ENCODE measurements around the gene TMEM86B.

DNA sequence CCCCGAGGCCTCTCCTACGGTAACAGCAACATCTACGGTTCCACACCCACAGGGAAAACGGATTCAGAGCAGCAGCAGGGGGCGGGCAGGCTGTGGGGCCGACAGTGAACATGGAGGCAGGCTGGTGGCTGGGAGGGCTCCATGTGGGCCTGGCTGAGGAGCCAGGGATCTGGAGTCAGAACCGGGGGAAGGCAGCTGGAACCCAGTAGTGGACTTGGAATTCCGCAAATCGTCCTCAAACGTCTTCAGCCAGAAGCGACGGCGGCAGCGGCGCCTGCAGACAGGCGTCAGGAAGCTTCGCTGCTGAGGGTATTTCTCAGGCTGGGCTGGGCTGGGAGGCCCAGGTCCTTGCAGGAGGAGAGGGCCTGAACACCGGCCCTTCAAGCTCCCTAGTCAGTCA lies 1.8 kb downstream of the TMEM86B start:
- TF ChIP-seq EZH2 (IDR thresholded peaks at IDR 0.05; ENCODE audit: low read depth, unreplicated experiment): no peak
- TF ChIP-seq, protein P1, sequence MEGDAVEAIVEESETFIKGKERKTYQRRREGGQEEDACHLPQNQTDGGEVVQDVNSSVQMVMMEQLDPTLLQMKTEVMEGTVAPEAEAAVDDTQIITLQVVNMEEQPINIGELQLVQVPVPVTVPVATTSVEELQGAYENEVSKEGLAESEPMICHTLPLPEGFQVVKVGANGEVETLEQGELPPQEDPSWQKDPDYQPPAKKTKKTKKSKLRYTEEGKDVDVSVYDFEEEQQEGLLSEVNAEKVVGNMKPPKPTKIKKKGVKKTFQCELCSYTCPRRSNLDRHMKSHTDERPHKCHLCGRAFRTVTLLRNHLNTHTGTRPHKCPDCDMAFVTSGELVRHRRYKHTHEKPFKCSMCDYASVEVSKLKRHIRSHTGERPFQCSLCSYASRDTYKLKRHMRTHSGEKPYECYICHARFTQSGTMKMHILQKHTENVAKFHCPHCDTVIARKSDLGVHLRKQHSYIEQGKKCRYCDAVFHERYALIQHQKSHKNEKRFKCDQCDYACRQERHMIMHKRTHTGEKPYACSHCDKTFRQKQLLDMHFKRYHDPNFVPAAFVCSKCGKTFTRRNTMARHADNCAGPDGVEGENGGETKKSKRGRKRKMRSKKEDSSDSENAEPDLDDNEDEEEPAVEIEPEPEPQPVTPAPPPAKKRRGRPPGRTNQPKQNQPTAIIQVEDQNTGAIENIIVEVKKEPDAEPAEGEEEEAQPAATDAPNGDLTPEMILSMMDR (conservative IDR thresholded peaks at IDR 0.05; ENCODE audit: low read depth in 2 of 2): no peak
- TF ChIP-seq ZNF114 (CRISPR knock-in tag; IDR thresholded peaks at IDR 0.05): no peak
- TF ChIP-seq, protein P2, sequence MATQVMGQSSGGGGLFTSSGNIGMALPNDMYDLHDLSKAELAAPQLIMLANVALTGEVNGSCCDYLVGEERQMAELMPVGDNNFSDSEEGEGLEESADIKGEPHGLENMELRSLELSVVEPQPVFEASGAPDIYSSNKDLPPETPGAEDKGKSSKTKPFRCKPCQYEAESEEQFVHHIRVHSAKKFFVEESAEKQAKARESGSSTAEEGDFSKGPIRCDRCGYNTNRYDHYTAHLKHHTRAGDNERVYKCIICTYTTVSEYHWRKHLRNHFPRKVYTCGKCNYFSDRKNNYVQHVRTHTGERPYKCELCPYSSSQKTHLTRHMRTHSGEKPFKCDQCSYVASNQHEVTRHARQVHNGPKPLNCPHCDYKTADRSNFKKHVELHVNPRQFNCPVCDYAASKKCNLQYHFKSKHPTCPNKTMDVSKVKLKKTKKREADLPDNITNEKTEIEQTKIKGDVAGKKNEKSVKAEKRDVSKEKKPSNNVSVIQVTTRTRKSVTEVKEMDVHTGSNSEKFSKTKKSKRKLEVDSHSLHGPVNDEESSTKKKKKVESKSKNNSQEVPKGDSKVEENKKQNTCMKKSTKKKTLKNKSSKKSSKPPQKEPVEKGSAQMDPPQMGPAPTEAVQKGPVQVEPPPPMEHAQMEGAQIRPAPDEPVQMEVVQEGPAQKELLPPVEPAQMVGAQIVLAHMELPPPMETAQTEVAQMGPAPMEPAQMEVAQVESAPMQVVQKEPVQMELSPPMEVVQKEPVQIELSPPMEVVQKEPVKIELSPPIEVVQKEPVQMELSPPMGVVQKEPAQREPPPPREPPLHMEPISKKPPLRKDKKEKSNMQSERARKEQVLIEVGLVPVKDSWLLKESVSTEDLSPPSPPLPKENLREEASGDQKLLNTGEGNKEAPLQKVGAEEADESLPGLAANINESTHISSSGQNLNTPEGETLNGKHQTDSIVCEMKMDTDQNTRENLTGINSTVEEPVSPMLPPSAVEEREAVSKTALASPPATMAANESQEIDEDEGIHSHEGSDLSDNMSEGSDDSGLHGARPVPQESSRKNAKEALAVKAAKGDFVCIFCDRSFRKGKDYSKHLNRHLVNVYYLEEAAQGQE (IDR thresholded peaks at IDR 0.05; ENCODE audit: unreplicated experiment): no peak
- no peak for TF ChIP-seq POLR2AphosphoS5 (IDR thresholded peaks at IDR 0.05; ENCODE audit: low read depth)
- TF ChIP-seq EZH2phosphoT487 (IDR thresholded peaks at IDR 0.05; ENCODE audit: unreplicated experiment): no peak
- TF ChIP-seq JUNB (IDR thresholded peaks at IDR 0.05; ENCODE audit: unreplicated experiment): no peak
- TF ChIP-seq, protein P3, sequence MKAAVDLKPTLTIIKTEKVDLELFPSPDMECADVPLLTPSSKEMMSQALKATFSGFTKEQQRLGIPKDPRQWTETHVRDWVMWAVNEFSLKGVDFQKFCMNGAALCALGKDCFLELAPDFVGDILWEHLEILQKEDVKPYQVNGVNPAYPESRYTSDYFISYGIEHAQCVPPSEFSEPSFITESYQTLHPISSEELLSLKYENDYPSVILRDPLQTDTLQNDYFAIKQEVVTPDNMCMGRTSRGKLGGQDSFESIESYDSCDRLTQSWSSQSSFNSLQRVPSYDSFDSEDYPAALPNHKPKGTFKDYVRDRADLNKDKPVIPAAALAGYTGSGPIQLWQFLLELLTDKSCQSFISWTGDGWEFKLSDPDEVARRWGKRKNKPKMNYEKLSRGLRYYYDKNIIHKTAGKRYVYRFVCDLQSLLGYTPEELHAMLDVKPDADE (IDR thresholded peaks at IDR 0.05): no peak
- no peak for TF ChIP-seq CREB1 (CRISPR knock-in tag; IDR thresholded peaks at IDR 0.05; ENCODE audit: low read depth)
- no peak for TF ChIP-seq STAT1 (IDR thresholded peaks at IDR 0.05; ENCODE audit: unreplicated experiment)
- TF ChIP-seq NANOG (IDR thresholded peaks at IDR 0.05; ENCODE audit: borderline replicate concordance): no peak
- no peak for TF ChIP-seq ZNF331 (CRISPR knock-in tag; IDR thresholded peaks at IDR 0.05; ENCODE audit: low read depth)
- TF ChIP-seq, protein P4, sequence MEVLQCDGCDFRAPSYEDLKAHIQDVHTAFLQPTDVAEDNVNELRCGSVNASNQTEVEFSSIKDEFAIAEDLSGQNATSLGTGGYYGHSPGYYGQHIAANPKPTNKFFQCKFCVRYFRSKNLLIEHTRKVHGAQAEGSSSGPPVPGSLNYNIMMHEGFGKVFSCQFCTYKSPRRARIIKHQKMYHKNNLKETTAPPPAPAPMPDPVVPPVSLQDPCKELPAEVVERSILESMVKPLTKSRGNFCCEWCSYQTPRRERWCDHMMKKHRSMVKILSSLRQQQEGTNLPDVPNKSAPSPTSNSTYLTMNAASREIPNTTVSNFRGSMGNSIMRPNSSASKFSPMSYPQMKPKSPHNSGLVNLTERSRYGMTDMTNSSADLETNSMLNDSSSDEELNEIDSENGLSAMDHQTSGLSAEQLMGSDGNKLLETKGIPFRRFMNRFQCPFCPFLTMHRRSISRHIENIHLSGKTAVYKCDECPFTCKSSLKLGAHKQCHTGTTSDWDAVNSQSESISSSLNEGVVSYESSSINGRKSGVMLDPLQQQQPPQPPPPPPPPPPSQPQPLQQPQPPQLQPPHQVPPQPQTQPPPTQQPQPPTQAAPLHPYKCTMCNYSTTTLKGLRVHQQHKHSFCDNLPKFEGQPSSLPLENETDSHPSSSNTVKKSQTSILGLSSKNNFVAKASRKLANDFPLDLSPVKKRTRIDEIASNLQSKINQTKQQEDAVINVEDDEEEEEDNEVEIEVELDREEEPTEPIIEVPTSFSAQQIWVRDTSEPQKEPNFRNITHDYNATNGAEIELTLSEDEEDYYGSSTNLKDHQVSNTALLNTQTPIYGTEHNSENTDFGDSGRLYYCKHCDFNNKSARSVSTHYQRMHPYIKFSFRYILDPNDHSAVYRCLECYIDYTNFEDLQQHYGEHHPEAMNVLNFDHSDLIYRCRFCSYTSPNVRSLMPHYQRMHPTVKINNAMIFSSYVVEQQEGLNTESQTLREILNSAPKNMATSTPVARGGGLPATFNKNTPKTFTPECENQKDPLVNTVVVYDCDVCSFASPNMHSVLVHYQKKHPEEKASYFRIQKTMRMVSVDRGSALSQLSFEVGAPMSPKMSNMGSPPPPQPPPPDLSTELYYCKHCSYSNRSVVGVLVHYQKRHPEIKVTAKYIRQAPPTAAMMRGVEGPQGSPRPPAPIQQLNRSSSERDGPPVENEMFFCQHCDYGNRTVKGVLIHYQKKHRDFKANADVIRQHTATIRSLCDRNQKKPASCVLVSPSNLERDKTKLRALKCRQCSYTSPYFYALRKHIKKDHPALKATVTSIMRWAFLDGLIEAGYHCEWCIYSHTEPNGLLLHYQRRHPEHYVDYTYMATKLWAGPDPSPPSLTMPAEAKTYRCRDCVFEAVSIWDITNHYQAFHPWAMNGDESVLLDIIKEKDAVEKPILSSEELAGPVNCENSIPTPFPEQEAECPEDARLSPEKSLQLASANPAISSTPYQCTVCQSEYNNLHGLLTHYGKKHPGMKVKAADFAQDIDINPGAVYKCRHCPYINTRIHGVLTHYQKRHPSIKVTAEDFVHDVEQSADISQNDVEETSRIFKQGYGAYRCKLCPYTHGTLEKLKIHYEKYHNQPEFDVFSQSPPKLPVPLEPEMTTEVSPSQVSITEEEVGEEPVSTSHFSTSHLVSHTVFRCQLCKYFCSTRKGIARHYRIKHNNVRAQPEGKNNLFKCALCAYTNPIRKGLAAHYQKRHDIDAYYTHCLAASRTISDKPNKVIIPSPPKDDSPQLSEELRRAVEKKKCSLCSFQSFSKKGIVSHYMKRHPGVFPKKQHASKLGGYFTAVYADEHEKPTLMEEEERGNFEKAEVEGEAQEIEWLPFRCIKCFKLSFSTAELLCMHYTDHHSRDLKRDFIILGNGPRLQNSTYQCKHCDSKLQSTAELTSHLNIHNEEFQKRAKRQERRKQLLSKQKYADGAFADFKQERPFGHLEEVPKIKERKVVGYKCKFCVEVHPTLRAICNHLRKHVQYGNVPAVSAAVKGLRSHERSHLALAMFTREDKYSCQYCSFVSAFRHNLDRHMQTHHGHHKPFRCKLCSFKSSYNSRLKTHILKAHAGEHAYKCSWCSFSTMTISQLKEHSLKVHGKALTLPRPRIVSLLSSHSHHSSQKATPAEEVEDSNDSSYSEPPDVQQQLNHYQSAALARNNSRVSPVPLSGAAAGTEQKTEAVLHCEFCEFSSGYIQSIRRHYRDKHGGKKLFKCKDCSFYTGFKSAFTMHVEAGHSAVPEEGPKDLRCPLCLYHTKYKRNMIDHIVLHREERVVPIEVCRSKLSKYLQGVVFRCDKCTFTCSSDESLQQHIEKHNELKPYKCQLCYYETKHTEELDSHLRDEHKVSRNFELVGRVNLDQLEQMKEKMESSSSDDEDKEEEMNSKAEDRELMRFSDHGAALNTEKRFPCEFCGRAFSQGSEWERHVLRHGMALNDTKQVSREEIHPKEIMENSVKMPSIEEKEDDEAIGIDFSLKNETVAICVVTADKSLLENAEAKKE (CRISPR knock-in tag; IDR thresholded peaks at IDR 0.05): no peak

All from GM23338 (cell line).